Activated effector memory CD4-positive, alpha-beta T cell treated with anti-CD3 and anti-CD28 coated beads, Interleukin-2, amount 50 U/mL, for 16 hours (primary cell): Measurements from ENCODE around the gene COL8A2.
"Not testable (repeated sequence)": the region's sequence is repeated elsewhere in the genome, so short reads cannot be mapped to it uniquely, and the experiment has no call there.

Experiments used
- DNase-seq: peaks from one replicate; pipeline ENCODE4 v3.0.0-alpha.2; 2020

COL8A2 gene

DNA sequence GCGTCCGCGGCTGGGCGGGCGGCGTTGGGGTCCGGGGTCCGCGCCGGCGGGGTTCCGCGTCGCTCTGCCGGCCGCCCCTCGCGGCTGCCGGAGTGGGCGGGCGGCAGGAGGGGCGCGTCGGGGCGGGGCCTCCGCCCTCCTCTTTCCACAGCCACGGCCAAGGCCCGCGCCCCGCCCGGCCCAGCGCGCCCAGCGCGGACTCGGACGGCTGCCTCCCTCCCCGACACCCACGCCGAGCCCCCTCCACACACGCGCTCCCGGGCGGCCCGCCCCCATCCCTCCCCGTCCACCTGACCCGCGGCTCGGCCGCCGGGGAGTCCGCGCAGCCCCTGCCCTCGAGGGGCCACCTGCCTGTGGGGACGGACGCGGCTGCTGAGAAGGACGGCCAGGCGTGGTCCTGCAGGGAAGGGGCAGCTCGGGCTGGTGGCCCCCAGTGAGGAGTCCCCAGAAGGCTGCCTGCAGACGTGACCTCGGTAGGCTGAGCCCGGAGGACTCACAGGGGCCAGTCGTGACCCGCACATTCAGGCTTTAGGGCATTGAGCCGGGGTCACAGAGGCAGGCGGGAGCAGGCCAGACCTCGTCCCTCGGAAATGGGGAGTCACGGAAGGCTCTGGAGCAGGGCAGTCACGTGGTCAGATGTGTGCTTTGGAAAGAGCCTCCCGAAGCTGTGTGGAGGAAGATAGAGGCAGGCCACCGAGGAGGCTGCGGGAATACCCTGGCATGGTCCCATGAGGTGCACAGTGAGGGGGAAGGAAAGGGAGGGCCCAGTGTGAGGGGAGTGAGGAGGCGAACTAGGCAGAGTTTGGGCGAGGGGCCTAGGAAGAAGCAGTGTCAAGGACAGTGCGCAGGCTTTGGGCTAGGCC, at the start of gene COL8A2:
TSS of gene COL8A2 (minus strand) at position 94 of the 863 bp plus-strand sequence. CDS start 24,980 bp downstream, outside the sequence.
- DNase-seq, result no peak

DNA sequence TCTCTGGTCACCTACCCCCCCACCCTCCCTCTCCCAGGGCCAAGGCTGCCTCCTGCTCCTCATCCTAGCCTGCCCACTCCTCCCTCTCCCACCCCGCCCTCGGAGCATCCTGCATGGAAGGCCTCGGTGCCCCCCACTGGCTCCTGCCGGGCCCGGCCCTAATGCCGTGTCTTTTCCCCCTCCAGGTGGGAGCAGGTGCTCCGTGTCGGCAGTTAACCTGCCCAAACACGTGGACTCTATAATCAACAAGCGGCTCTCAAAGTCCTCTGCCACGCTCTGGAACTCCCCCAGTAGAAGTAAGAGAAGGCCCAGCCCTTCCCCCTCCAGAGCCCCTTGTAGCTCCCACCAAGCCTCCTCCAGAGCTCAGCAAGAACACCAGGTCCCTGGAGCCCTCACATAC, 49.7 kb upstream of the COL8A2 start:
- DNase-seq, result no peak

DNA sequence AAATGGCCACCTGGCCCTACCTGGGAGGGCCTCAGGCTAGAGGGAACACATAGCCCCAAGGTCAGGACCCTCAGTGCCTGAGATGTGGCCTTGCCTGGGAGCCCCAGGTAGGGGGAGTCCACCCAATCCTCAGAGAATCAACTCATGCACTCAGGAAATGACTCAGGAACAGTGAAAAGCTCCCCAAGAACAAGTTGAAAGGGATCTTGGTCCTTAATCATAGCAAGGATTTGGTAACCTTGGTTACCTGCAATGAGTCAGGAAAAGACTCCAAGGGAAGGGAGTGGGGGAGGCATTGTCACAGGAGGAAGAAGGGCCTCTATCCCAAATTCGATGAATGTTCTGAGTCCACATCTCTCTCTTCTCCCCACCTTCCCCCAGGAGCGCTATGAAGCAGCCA, 48.0 kb upstream of the COL8A2 start:
- no peak for DNase-seq

DNA sequence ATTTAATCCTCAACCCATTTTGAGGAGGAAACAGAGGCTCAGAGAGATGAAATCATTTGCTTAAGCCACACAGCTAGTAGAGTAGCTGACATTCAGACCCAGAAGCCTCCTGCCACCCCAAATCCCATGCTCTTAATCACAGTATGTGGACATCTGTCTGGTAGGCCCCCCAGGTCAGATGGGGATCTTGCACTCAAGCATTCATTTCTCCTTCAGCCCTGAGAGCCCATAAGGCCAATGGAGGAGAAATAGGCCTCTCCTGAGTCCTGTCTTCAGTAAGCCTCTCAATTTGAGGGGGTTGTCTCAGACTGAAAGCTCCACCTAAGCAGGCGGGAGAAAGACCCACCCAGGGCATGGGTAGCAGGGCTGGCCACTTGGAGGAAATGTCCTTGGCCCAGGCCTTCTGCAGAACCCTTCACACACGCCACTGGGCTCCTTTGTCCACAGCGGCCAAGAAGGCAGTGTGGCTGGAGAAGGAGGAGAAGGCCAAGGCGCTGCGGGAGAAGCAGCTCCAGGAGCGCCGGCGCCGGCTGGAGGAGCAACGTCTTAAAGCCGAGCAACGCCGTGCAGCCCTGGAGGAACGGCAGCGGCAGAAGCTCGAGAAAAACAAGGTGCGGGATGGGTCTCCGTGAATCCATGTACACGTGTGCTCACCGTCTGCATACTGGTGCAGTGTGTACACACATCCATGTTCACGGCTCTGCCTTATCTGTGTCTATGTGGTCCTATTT, 47.2 kb upstream of the COL8A2 start:
- DNase-seq, result no peak

DNA sequence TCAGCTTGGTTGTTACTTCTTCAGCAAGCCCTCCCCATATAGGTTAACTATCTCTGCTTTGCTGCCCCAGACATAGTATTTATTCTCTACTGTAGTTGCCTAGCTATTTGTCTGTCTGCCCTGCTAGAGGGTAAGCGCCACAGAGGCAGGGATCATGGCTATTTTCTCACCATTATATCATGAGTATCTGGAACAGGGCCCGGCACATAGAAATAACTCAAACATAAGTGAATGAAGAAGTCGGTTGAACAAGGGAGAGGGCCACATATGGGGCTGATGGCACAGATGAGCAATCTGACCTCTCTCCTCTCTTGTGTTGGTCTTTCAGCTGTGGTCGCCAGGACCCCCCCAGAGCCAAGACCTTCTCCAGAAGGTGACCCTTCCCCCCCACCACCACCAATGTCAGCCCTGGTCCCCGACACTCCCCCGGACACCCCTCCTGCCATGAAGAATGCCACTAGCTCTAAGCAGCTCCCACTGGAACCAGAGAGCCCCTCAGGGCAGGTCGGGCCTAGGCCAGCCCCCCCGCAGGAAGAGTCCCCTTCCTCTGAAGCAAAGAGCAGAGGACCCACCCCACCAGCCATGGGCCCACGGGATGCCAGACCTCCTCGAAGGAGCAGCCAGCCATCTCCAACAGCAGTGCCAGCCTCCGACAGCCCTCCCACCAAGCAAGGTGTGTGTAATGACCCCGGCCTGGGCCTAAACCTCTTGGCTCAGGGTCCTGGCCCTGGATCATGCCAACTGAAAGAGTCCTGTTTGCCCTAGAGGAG, 45.8 kb upstream of the COL8A2 start:
- no peak for DNase-seq

DNA sequence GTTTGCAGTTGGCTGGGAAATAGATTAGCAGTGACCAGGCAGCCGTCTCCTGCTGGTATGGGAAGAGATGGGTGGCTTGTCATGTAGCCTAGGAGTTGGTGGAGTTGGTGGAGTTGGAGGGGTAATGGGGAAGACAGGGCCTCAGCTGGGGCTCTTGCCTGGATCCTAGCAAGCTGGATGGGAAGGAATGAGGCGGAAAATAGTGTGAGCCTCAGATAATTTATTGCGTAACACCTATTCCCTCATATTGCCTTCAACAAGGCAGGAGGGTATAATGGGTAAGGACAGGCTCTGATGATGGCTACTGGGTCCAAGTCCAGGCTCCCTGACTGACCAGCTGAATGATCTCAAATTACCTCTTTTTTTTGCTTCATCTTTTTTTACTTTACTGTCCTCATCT, 43.5 kb upstream of the COL8A2 start:
- no peak for DNase-seq

DNA sequence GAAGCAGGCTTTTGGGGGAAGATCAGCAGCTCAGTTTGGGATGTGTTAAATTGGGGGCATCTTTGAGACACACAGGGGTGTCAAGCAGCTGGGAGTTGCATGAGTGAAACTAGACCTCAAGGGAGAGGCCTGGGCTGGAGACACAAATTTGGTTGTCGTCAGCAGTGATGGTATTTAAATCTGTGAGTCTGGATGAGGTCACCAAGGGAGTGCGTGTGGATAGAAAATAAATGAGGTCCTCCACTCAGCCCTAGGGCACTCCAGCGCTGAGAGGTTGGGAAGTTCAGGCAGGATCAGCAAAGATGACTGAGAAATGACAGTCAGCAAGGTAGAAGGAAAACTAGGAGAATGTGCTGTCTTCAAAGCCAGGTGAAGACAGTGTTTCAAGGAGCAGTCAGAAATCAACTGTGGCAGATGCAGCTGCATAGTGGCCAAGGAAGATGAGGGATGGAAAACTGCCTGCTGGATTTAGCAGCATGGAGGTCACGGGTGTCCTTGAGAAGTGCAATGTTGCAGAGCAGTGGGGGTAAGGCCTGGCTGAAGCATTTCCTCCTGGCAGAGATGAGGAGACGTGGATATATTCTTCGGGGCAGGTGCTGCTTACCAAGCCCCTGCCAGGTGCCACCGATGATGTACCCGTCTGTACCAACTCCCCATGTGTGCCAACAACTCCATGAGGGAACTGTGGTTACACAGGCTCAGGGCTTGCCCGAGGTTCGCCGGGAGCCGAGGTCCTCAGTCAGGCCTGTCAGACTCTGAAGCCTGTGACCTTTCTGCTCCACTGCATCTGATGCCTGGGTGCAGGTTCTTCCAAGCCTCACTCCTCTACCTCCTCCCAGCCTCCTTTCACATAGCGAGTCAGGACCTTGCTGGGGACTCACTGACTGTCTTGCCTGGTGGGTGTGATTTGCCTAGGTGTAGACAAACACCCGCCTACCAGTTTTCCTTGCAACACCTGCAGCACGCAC, 42.2 kb upstream of the COL8A2 start:
- DNase-seq, result no peak

DNA sequence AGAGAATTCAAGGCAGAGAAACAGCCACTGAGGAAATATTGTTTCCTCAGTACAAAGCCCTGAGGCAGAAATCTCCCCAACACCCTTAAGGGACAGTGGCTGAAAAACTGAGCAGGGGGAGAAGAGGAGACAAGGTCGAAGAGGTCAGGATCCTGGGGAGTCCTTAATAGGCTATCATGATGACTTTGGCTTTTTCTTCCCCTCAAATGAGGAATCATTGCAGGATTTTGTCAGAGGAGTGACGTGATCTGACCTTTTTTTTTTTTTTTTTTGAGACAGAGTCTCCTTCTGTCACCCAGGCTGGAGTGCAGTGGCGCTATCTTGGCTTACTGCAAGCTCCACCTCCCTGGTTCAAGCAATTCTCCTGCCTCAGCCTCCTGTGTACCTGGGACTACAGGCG, 41.1 kb upstream of the COL8A2 start:
- DNase-seq, result no peak

DNA sequence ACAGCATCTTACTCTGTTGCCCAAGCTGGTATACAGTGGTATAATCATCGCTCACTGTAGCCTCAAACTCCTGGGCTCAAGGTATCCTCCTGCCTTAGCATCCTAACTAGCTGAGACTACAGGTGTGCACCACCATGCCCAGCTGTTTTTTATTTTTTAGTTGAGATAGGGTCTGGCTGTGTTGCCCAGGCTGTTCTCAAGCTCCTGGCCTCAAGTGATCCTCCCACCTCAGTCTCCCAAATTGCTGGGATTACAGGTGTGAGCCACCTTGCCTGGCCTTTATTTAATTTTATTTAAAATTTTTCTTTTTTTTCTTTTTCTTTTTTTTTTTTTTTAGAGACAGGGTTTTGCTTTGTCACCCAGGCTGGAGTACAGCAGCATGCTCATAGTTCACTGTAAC, 40.1 kb upstream of the COL8A2 start:
- DNase-seq, result no peak

DNA sequence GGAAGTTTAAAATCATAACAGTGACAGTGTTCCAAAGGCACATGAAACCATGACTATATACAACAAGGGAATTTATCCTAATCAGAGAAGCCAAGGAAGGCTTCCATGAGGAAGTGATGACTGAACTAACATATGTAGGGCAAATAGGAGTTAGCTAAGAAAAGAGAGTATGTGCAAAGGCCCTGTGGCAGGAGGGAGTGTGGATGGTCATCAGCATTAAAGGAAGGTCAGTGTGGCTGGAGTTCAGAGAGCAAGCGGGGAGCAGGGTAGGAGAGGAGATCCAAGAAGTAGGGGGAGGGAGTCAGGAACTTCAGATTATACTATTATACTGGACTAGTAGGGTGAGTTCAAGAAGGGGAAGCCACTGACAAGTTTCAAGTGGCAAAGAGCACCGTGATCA, 39.3 kb upstream of the COL8A2 start:
- DNase-seq, result no peak

DNA sequence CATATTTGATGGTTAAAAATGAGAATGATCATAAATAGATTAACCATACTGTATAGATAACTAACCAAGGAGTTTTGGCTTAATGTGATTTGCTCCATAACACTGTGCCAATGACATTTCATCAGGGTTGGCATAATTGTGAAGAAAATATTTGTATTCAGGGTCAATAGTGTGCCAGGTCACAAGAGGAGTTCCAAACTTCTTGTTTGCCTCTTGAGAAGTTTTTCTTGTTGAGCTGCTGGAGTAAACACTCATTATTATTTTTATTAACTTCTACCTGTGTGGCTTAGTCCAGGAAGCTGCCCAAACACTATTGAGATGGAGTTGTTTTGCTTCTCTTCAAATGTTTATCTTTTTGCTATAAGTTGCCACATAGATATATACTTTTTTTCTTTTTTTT, 38.4 kb upstream of the COL8A2 start:
- no peak for DNase-seq

DNA sequence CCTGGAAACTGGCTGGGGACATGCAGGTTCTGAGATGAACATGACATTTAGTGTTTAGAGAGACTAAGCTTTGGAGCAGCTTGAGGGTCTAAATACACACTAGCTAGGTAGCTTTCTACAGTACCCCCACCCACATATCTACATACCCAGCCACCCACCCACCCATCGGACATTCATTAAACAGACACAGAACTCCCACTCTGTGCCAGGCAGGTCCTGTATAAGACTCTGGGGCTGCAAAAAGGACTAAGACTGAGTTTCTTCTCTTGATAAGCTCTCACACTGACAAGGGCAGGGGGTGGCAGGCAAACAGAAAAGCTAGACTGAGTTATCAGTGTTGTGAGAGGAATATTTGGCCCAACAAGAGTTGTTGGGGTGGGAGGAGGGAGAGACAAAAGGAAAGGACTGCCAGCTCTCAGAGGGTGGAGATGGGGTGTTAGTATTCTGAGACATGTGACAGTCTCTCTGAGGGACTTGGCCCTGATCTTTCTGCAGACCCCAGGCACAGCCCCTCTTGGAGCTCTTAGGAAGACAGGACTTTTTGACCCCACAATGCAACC, 37.7 kb upstream of the COL8A2 start:
- DNase-seq, result no peak

DNA sequence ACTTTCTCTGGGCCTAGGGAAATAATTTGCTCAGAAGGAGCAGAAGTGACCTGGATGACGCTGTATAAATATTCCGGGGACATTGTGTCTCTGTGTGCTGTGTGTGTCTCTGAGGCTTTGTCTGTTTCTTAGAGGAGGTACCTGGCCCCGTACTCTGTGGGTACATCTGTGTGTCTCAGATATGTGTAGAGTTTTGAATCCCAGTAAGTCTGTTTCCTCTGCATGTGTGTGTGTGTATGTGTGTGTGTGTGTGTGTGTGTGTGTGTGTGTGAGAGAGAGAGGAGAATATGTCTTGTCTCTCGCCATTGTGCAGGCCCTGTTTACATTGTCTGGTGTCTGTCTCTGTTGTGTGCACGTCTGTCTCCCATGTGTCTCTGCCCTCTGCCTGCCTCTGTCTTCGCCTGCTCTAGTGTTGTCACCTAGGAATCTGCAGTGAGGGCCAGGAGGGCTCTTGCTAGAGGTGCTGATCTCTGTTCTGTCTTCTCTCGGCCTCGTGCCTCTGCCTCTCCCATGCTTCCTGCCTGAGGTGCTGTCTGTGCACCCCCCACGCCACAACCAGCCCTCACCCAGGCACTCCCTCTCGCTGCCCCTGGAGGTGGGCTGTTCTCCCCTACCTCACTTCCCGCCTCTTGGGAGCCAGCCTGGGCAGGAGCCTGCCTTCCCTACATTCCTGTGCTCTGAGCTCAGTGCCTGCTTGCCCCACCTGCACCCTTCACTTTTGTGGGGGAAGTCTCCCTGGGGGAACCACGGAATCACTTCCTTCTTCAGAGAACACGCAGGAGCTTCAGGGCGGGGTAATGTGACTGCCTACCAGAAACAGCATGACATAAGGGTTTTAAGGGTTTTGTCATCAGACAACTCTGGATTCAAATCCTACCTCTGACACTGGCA, 36.9 kb upstream of the COL8A2 start:
- peak; percentile 78 for DNase-seq

DNA sequence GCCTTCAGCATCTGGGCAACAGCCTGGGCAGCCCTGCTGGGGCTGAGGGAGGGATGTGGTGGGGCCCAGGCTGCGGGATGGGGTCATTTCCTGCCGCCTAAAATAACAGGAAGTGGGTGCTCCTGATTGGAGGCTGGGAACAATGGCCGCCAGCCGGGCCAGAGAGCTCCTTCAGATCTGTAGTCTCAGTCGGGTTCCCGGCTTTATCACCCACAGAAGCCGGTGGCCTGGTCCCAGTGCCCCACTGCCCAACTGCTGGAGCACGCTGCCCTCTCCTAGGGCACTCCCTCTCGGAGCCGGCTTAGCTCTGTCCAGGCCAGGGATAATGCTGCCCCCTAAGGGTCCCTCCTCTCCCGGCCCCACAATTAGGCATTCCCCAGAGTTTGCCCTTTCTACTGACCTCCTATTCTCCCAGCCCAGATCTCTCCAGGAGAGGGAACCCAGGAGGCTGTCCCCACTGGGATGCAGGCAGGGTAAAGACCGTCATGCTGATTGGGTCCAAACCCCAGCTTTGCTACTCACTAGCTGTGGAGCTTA, 36.0 kb upstream of the COL8A2 start:
- peak; percentile 86 for DNase-seq

DNA sequence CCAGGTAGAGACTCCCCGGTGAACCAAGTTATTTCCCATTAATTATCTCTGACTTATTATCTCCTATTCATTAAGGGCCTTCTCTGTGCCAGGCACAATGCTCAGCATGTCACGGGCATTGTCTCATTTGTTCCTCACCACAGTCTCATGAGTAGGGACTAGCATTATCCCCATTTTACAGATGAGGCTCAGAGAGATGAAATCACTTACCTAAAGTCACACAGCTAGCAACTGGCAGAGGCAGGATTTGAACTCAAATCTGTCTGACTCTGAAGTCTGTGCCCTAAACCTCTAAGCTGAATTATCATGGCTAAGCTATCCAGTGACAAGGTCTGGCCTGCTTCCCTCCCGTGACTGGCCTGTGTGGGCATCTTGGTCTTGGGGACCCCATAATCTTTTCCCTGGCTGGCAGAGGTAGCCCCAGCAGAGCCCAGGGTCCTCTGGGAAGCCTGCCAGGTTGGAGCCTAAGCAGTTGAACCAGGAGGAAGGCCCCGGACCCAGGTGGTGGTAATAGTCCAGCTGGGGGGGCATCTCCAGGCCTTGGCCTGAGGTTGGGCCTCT, 35.4 kb upstream of the COL8A2 start:
- no peak for DNase-seq

DNA sequence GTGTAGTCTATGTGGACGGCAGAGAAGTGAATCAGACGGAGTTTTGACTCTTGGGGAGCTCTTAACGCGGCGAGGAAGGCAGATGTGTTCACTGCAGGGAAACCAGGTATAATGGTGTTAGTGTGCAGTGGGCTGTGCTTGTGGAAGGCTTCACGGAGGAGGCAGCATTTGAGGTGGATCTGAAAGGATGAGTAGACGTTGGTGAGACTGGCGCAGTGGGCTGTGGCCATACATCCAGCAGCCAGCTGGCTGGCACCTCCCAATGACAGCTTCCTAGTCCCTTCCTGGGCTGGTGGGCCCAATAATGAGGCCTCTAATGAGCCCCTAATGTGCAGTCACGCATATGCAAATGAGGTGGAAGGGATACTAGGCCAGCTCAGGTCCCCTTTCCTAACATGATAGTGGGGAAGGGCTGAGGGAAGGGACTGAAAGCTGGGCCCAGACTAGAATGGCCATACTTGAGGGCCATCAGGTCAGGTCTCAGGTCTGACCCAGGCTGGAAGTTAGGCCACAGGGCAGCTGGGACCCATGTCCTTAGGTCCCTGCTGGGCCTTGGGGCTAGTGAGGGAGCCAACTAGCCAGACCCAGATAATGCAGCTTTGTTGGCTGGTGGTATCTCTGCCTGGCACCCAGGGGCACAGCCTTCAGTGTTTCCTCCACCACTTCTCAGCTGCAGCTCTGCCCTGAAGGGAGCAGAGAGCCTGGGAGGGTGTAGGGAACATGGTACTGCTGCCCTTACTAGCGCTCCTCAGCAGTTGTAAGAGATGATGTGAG, 34.8 kb upstream of the COL8A2 start:
- no peak for DNase-seq

DNA sequence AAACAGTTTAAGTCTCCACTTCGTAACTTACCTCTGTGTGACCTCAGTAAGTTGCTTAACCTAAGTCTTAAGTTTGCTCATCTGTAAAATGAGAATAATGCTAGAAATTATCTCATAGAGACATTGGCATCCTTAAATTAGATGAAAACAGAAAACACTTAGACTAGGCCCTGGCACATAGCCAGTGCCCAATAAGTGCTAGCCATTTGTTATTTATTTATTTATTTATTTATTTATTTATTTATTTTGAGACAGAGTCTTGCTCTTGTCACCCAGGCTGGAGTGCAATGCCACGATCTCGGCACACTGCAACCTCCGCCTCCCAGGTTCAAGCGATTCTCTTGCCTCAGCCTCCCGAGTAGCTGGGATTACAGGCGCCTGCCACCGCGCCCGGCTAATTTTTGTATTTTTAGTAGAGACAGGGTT, 33.8 kb upstream of the COL8A2 start:
- DNase-seq, result not testable (repeated sequence)

DNA sequence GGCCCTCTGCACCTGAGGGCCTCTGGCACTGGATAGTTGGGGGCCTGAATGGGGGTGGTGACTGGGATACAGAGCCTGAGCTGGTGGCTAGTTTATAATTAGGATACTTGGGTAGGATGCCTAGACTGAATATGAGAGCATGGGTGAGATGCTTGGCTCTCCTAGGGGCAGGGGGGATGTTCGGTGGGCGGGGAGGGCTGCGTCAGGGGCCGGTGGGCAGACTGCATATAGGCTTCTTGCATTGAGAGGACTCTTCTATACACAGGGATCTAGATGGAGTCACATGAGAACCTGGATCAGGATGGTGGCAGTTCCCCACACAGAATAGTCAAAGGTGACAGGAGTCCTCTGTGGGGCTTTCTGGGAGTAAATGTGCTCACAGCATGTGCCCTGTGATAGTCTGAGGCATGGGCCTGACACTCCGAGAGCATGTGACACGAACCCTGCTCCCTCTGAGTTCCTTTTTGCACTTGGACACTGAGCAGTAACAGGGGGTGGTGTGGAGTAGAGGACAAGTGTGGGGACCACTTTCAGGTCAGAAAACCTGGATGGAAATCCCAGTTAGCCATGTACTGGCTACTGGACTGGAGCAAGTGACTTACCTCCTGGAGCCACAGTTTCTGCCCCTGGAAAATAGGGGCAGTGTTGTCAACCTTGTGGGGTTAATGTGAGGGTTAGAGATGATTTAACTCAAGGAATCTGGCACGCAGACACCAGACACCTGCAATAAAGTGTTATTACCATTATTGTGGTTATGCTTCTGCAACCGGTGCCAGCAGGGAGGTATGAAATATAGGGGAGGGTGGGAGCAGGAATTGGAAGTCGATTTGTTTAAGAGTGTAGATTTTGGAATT, 33.2 kb upstream of the COL8A2 start:
- no peak for DNase-seq
